DMS153 (cell line): ENCODE data around the gene HDDC2.

ENCODE experiments used
- DNase-seq: peaks from one replicate; lab custom pipeline; 2025; lab: John Stamatoyannopoulos, UW

HDDC2 gene

GRCh38 chr6:125233202-125233601 lies 68.6 kb downstream of the HDDC2 start:
- DNase-seq = no peak

GRCh38 chr6:125232466-125232865 lies 69.3 kb downstream of the HDDC2 start:
- DNase-seq = no peak

GRCh38 chr6:125231574-125232343 lies 70.0 kb downstream of the HDDC2 start:
- DNase-seq = no peak

GRCh38 chr6:125231133-125231532 lies 70.6 kb downstream of the HDDC2 start:
- DNase-seq = no peak

- no peak for DNase-seq
These were observed 71.1 kb downstream of the HDDC2 start for GRCh38 chr6:125230674-125231073.

GRCh38 chr6:125228981-125229479 lies 72.7 kb downstream of the HDDC2 start:
- no peak for DNase-seq

- DNase-seq = no peak
These were observed 74.5 kb downstream of the HDDC2 start for GRCh38 chr6:125227244-125227643.
